B cell (primary cell): ENCODE results near the gene TRAP1. TPM values are rescaled to one million over a fixed set of nuclear protein-coding genes. Genes with fewer than 3 reads are reported as not detected.

Experiments
- ATAC-seq: fragments of 200-7000 bp; cut with Tn5 transposase; one replicate; pipeline ENCODE4 v1.10.0; 2021; ENCODE audit warnings: low read depth, mild to moderate bottlenecking, moderate number of reproducible peaks, moderate library complexity
- CTCF ChIA-PET: fragments of 350-600 bp; sonication (Branson Sonifier 250); formaldehyde crosslinking; loops from one replicate; lab custom pipeline; 2021; ENCODE audit warnings: antibody characterized with exemption, inconsistent platforms; lab: Charles Lee
- POLR2A ChIA-PET: fragments of 350-600 bp; sonication (Branson Sonifier 250); formaldehyde crosslinking; loops from one replicate; lab custom pipeline; 2021; ENCODE audit warnings: antibody characterized with exemption; lab: Charles Lee
- DNase-seq: peaks from one replicate; pipeline ENCODE4 v3.0.0; 2013
- H2AFZ ChIP-seq: 2 replicates; pipeline ENCODE4 v1.6.1; 2012; ENCODE audit warnings: mild to moderate bottlenecking, low read depth, low read length; ENCODE audit not compliant: insufficient read depth, poor library complexity, severe bottlenecking
- H3K27ac ChIP-seq, 2 donors: 1 replicate in 1 of 2; 2 replicates in 1 of 2; pipeline ENCODE4 v1.5.1; 2012 to 2013; ENCODE audit warnings: low read length in 2 of 2, mild to moderate bottlenecking in 2 of 2, moderate library complexity in 1 of 2
- H3K27me3 ChIP-seq, 4 experiments: fragments of 200-600 bp in 1 of 4; sonication (generic) in 1 of 4; replicated peaks in 1 of 4; 1 replicate in 2 of 4; 2 replicates in 2 of 4; pipeline versions ENCODE4 v1.6.1 to v1.7.0; 2013 to 2016; ENCODE audit warnings: low read length in 3 of 4, mild to moderate bottlenecking in 2 of 4, mixed read lengths in 1 of 4, moderate library complexity in 1 of 4; ENCODE audit not compliant: insufficient read depth in 4 of 4, control insufficient read depth in 3 of 4; ENCODE audit errors: control extremely low read depth in 1 of 4
- H3K36me3 ChIP-seq, 2 experiments: replicated peaks in 1 of 2; 1 replicate in 1 of 2; 2 replicates in 1 of 2; pipeline versions ENCODE4 v1.6.1 to v1.7.1; 2013; ENCODE audit warnings: low read length in 1 of 2; ENCODE audit not compliant: insufficient read depth in 2 of 2, control insufficient read depth in 1 of 2; ENCODE audit errors: control extremely low read depth in 1 of 2, extremely low read depth in 1 of 2
- H3K4me1 ChIP-seq, 2 donors: fragments of 200-600 bp in 1 of 2; sonication (generic) in 1 of 2; 1 replicate in 1 of 2; 2 replicates in 1 of 2; pipeline versions ENCODE4 v1.5.1 to v1.6.1; 2013 to 2017; ENCODE audit warnings: low read length in 2 of 2; ENCODE audit not compliant: control insufficient read depth in 2 of 2, insufficient read depth in 2 of 2
- H3K4me2 ChIP-seq: replicated peaks from 2 replicates; pipeline ENCODE3; 2012; ENCODE audit warnings: mild to moderate bottlenecking, low read depth, low read length; ENCODE audit not compliant: poor library complexity, severe bottlenecking
- H3K4me3 ChIP-seq, 5 experiments: fragments of 200-600 bp in 1 of 5; sonication (generic) in 1 of 5; 1 replicate in 3 of 5; 2 replicates in 2 of 5; pipeline versions ENCODE4 v1.5.1 to v1.7.0; 2011 to 2016; ENCODE audit warnings: low read length in 4 of 5, mild to moderate bottlenecking in 4 of 5, low read depth in 2 of 5, control low read depth in 1 of 5, moderate library complexity in 1 of 5; ENCODE audit not compliant: insufficient read depth in 1 of 5; ENCODE audit errors: control extremely low read depth in 1 of 5, extremely low read depth in 1 of 5
- H3K79me2 ChIP-seq: fragments of 200-600 bp; sonication (generic); one replicate; pipeline ENCODE4 v1.6.0; 2016; ENCODE audit warnings: low read length; ENCODE audit not compliant: control insufficient read depth, insufficient read depth
- H3K9ac ChIP-seq: fragments of 200-600 bp; sonication (generic); 2 replicates; pipeline ENCODE4 v1.6.1; 2017; ENCODE audit warnings: mild to moderate bottlenecking, low read length, moderate library complexity
- H3K9me3 ChIP-seq, 3 donors: one replicate each; pipeline versions ENCODE4 v1.6.1 to v1.7.1; 2013; ENCODE audit warnings: low read length in 2 of 3; ENCODE audit not compliant: control insufficient read depth in 2 of 3, insufficient read depth in 1 of 3; ENCODE audit errors: control extremely low read depth in 1 of 3
- H4K20me1 ChIP-seq: 2 replicates; pipeline ENCODE4 v1.6.0; 2012; ENCODE audit warnings: mild to moderate bottlenecking, low read length; ENCODE audit not compliant: insufficient read depth, control insufficient read depth, poor library complexity, severe bottlenecking
- H3K27ac Mint-ChIP-seq: one replicate; pipeline ENCODE4 v1.8.0; 2021; ENCODE audit warnings: mixed read lengths
- H3K27me3 Mint-ChIP-seq: one replicate; pipeline ENCODE4 v1.8.0; 2021; ENCODE audit warnings: mixed read lengths
- H3K4me1 Mint-ChIP-seq: one replicate; pipeline ENCODE4 v1.8.0; 2021; ENCODE audit warnings: mixed read lengths
- H3K4me3 Mint-ChIP-seq: one replicate; pipeline ENCODE4 v1.8.0; 2021; ENCODE audit warnings: mixed read lengths
- H3K9me3 Mint-ChIP-seq: one replicate; pipeline ENCODE4 v1.8.0; 2022; ENCODE audit warnings: mixed read lengths; ENCODE audit not compliant: insufficient read depth
- CTCF ChIP-seq: fragments of 200-600 bp; IDR thresholded peaks from one replicate; pipeline ENCODE4 v1.8.0; 2022; ENCODE audit warnings: antibody characterized with exemption, mild to moderate bottlenecking
- EZH2 ChIP-seq: IDR thresholded peaks from 2 replicates; pipeline ENCODE4 v1.6.1; 2012; ENCODE audit warnings: borderline replicate concordance, low read depth, mild to moderate bottlenecking, moderate library complexity, low read length; ENCODE audit not compliant: insufficient read depth, poor library complexity, severe bottlenecking
- WGBS: methylation state at CpG from one replicate; pipeline ENCODE4 v1.1.5; 2013; ENCODE audit warnings: missing lambda C conversion rate; ENCODE audit not compliant: insufficient coverage; 5-methylcytosine and 5-hydroxymethylcytosine counted together
- intact Hi-C: fragments of 100-400 bp; cut with micrococcal nuclease; formaldehyde crosslinking; loops from one replicate; pipeline ENCODE4 v1.10.0; 2022
- polyA plus RNA-seq: library from polyadenylated mRNA; depleted of rRNA; stranded (reverse); fragments of >200 nt; gene quantifications from 2 replicates; pipeline ENCODE4 v1.2.3, GENCODE V29; 2012
- total RNA-seq, 2 donors: library from RNA; stranded (reverse); fragments of 120-200 nt in 1 of 2; gene quantifications; 1 replicate in 1 of 2; 2 replicates in 1 of 2; pipeline versions ENCODE4 v1.2.3 to v1.2.4, GENCODE V29; 2013 to 2022

The TRAP1 gene
- total and polyA plus RNA-seq, 2 donors (not counting 1 experiment from before 2014, with no cell fraction given), result 51.1 to 88.4 TPM

GRCh38 chr16:3696425-3697218, 20.7 kb downstream of the TRAP1 start:
- no peak for DNase-seq
- TF ChIP-seq EZH2 (no peak), CTCF (no peak)
- Mint-ChIP-seq H3K9me3 (no peaks in the 10 kb centered on the region), H3K4me3 (no peak overlapping the region), H3K4me1 (peaks cover 8% of the 10 kb centered on the region), H3K27me3 (no peaks in the 10 kb centered on the region), H3K27ac (no peak overlapping the region)
- H3K79me2 ChIP-seq, result peaks cover 35% of the 10 kb centered on the region
- intact Hi-C loops, result no loop called here
- H3K4me3 ChIP-seq, result no peak overlapping the region
- whole genome bisulfite sequencing, result 95% methylated on average over 8 of the region's 13 CpGs
- H4K20me1 ChIP-seq, result no peaks in the 10 kb centered on the region
- ATAC-seq, result no peak
- no peak overlapping the region for H3K4me2 ChIP-seq
- CTCF ChIA-PET, result interaction anchor here (1.2 to 2.4 kb wide), 2 partner anchors 9 to 75 kb away, joined by 3 to 6 read pairs; no protein-coding TSS in a partner anchor
- H3K9me3 ChIP-seq, result peaks cover 0 to 7% (median 0%) of the 10 kb centered on the region in 3 donors
- no peaks in the 10 kb centered on the region for H3K27me3 ChIP-seq
- H3K9ac ChIP-seq, result no peak overlapping the region
- POLR2A ChIA-PET, result no interaction called here
- no peak overlapping the region for H2AFZ ChIP-seq
- no peak overlapping the region for H3K27ac ChIP-seq
- H3K4me1 ChIP-seq, result no peaks in the 10 kb centered on the region
- H3K36me3 ChIP-seq, result no peaks in the 10 kb centered on the region
